Gastroesophageal sphincter (tissue), 4 donors: Measurements from ENCODE around the gene ZNF587B. TPM values are rescaled to one million over a fixed set of nuclear protein-coding genes. Genes with fewer than 3 reads are reported as not detected.
"Not testable (repeated sequence)": the region's sequence is repeated elsewhere in the genome, so short reads cannot be mapped to it uniquely, and the experiment has no call there.

Source experiments
- ATAC-seq: fragments of 150-250 bp; one replicate; pipeline ENCODE4 v1.9.1; 2016; ENCODE audit warnings: mild to moderate bottlenecking, moderate library complexity
- H3K27ac ChIP-seq, 4 donors: fragments of 200-600 bp; sonication (generic) in 3 of 4; 1 replicate in 3 of 4; 2 replicates in 1 of 4; pipeline ENCODE4 v1.5.1; 2016 to 2019
- H3K27me3 ChIP-seq: fragments of 200-600 bp; sonication (generic); one replicate; pipeline ENCODE4 v1.5.1; 2019
- H3K36me3 ChIP-seq, 2 donors: fragments of 200-600 bp; sonication (generic); one replicate each; pipeline ENCODE4 v1.5.1; 2019; ENCODE audit warnings: control low read depth in 1 of 2
- H3K4me1 ChIP-seq, 3 donors: fragments of 200-600 bp; sonication (generic); 1 replicate in 2 of 3; 2 replicates in 1 of 3; pipeline ENCODE4 v1.5.1; 2016 to 2019; ENCODE audit warnings: control low read depth in 2 of 3
- H3K4me3 ChIP-seq, 2 donors: fragments of 200-600 bp; sonication (generic); one replicate each; pipeline ENCODE4 v1.5.1; 2019; ENCODE audit warnings: mild to moderate bottlenecking in 1 of 2, moderate library complexity in 1 of 2
- H3K9me3 ChIP-seq, 3 donors: fragments of 200-600 bp; sonication (generic); one replicate each; pipeline ENCODE4 v1.5.1; 2017 to 2019; ENCODE audit warnings: control low read depth in 2 of 3
- CTCF ChIP-seq, 4 experiments: fragments of 200-600 bp in 2 of 4; fragments of 450-650 bp in 2 of 4; sonication (generic) in 1 of 4; IDR thresholded peaks; one replicate each; pipeline ENCODE4 v1.5.1; 2017 to 2019; ENCODE audit warnings: antibody characterized with exemption in 4 of 4, mild to moderate bottlenecking in 2 of 4, moderate library complexity in 2 of 4
- EP300 ChIP-seq: sonication (generic); formaldehyde crosslinking; IDR thresholded peaks from one replicate; pipeline ENCODE4 v1.6.1; 2017; ENCODE audit warnings: antibody characterized with exemption, mild to moderate bottlenecking
- POLR2A ChIP-seq, 2 donors: fragments of 450-650 bp; IDR thresholded peaks; one replicate each; pipeline ENCODE4 v1.6.1; 2017; ENCODE audit warnings: antibody characterized with exemption in 2 of 2, mild to moderate bottlenecking in 2 of 2, moderate library complexity in 1 of 2
- POLR2AphosphoS5 ChIP-seq: sonication (generic); formaldehyde crosslinking; IDR thresholded peaks from one replicate; pipeline ENCODE4 v1.6.1; 2017; ENCODE audit warnings: antibody characterized with exemption
- WGBS, 2 donors: methylation state at CpG; one replicate each; pipeline ENCODE4 v1.1.5; 2018; ENCODE audit warnings: low coverage in 1 of 2; 5-methylcytosine and 5-hydroxymethylcytosine counted together
- total RNA-seq, 4 donors: library from RNA; depleted of rRNA; stranded (reverse); fragments of >200 nt; gene quantifications; one replicate each; pipeline ENCODE4 v1.1.0, GENCODE V29; 2016

Gene ZNF587B
- total RNA-seq, 4 donors from 2014 or later, result 7.6 to 14.5 (median 10.7) TPM

DNA sequence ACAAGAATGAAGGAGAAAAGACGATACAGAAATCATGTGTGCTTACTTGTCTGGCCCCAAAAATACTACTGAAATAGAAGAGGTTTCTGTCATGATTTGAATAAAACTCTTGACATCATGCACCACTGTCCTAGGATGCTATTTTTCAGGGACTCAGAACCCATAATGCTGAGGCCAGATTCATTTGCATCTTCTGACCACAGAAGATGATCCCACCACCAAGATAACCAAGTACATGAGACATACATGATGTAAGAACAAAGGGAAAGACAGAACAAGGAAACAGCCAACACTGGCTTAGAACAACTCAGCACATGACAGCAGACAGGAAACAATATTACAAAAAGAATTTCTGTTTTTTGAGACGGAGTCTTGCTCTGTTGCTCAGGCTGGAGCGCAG lies 17.9 kb upstream of the ZNF587B start:
- peaks cover 0 to 51% of the 10 kb centered on the region in 2 donors for H3K36me3 ChIP-seq
- peaks cover 0 to 20% (median 7%) of the 10 kb centered on the region in 3 donors for H3K4me1 ChIP-seq
- WGBS, 2 donors, result 90 to 91% methylated on average over 2 to 3 of the region's 3 CpGs
- no peaks in the 10 kb centered on the region for H3K9me3 ChIP-seq
- no peaks in the 10 kb centered on the region for H3K27me3 ChIP-seq
- no peak for ATAC-seq
- no peak overlapping the region for H3K4me3 ChIP-seq
- TF ChIP-seq CTCF (IDR thresholded peaks at IDR 0.05), result no peak
- no peak for TF ChIP-seq POLR2AphosphoS5
- no peak for TF ChIP-seq POLR2A (IDR thresholded peaks at IDR 0.05)
- no peak for TF ChIP-seq EP300
- H3K27ac ChIP-seq, result no peak overlapping the region

DNA sequence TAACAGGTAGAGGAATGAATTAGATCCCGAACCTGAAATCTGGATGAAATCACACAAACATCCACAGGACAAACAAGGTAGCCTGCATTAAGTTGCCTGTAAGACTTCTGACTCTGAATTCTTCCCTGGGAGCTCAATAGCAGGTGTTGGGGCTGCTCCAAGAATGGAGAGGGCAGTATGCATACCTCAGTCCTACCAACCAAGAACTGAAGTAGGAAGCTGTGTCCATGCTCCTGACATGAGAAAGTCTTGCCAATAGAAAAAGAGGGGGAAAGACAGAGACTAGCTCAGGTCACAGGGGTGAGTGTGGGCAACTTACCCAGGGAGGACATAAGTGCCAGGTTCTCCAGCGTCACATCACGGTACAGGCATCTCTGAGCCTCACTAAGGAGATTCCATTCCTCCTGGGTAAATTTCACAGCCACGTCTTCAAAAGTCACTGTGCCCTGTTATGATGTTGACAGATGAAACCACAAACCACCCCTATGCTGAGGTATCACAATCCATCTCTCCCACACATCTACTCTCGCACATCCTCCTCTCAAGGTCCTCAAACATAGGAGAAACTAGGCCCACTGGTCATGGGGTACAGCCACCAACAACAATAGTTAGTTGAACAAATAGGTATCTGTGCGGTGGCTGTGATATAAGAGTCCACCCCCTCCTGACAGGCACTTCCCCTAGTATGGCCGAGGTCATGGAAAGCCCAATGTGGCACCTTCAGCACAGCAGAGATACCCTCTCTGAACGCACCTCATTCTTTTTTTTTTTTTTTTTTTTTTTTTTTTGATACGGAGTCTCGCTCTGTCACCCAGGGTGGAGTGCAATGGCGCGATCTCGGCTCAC lies 16.9 kb upstream of the ZNF587B start:
- peaks cover 0 to 42% of the 10 kb centered on the region in 2 donors for H3K36me3 ChIP-seq
- not testable (repeated sequence) for H3K27ac ChIP-seq, H3K9me3 ChIP-seq, ATAC-seq, H3K27me3 ChIP-seq, H3K4me3 ChIP-seq
- peaks cover 0 to 20% (median 7%) of the 10 kb centered on the region in 3 donors for H3K4me1 ChIP-seq
- 97 to 100% methylated on average over 2 to 6 of the region's 13 CpGs for WGBS, 2 donors

DNA sequence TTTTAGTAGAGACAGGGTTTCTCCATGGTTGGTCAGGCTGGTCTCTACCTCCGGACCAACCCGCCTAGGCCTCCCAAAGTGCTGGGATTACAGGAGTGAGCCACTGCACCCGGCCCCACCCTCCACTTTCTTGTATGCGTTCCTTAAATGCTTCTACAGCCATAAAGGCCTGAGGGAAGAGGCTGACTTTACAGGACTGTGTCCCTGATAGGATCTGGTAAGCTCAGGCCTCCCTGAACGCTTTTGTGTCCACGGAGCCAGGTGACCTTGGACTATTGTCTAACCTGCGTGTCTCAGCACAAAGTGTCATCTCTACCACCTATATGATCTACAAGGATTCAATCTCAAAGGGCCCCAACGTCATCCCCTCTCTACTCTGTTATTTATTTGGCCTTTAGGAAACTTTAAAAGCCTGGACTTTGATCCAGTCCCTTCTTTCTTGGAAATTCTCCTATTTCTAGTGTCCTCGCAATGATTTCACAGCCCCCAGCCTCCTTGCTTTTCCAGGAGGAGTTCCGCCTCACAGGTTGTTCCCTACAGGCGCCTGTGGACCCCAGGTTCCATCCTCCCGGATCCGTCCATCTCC lies 16.1 kb upstream of the ZNF587B start:
- ATAC-seq, result no peak
- WGBS, 2 donors, result 29 to 42% methylated on average over 7 to 12 of the region's 13 CpGs
- no peaks in the 10 kb centered on the region for H3K9me3 ChIP-seq
- no peaks in the 10 kb centered on the region for H3K27me3 ChIP-seq
- H3K4me3 ChIP-seq, result peak overlapping the region; percentile 65 to 75
- TF ChIP-seq CTCF (IDR thresholded peaks at IDR 0.05), result no peak
- no peak for TF ChIP-seq EP300
- TF ChIP-seq POLR2A (IDR thresholded peaks at IDR 0.05), result no peak
- no peak for TF ChIP-seq POLR2AphosphoS5
- H3K36me3 ChIP-seq, result peaks cover 0 to 36% of the 10 kb centered on the region in 2 donors
- H3K27ac ChIP-seq, result peak overlapping the region in 3 of 4 donors; percentile 81 to 83 (median 82)
- peaks cover 0 to 24% (median 7%) of the 10 kb centered on the region in 3 donors for H3K4me1 ChIP-seq

DNA sequence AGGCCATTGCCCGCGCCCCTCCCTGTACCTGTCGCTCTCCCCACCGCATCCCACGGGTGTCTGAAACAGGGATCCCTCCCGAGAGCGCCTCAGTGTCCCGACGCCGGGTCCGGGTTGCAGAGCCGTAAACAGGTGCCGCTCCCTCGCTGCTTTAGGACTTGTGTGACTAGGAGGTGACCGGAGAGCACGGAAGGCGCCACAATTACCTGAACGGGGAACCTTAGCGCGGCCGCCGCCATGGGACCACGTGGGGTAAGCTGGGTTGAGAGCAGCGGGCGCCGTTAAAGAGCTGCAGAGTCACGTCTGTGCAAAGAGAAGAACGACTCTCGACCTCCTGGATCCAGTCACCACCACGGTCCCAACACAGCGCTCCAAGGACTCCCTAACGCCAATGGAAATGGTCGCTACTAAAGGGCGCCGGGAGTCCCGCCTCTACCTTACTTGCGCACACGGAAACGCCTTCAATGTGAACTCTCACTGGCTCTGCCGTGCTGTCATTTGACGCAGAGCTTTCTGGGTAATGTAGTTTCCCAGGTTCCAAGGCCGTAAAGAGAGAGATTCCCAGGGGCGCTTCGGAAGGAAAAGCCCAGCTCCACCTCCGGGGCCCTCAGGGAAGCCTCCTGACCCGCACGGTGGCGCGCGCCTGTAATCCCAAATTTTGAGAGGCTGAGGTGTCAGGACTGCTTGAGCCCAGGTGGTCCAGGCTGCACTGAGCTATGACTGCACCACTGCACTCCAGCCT lies 15.4 kb upstream of the ZNF587B start, which contains the start of gene ZNF552:
Gene ZNF552, minus strand, starts transcription at position 409 of the 742 bp plus-strand sequence. Its CDS starts 170 bp downstream, at position 239.
- Histone ChIP-seq H3K4me3 (peak within 1 kb of the TSS; percentile 65 to 75), H3K9me3 (no peaks in the 10 kb centered on the region)

More for the DNA sequence above, 15.4 kb upstream of the ZNF587B start, which contains the start of gene ZNF552:
- peak; percentile 96 for ATAC-seq
- WGBS, 2 donors, result 0% methylated on average over 1 of the region's 50 CpGs; no CpG with 5 or more reads in 1 of the 2 donors
- Histone ChIP-seq H3K27ac (peak within 1 kb of the TSS; percentile 8 to 83 (median 82)), H3K4me1 (peaks cover 0 to 27% (median 7%) of the 10 kb centered on the region in 3 donors), H3K36me3 (peaks cover 0 to 29% of the 10 kb centered on the region in 2 donors), H3K27me3 (no peaks in the 10 kb centered on the region)
- TF ChIP-seq EP300 (no peak), CTCF (IDR thresholded peaks at IDR 0.05) (peak in 1 of 4 experiments; percentile 16), POLR2AphosphoS5 (peak; percentile 75), POLR2A (IDR thresholded peaks at IDR 0.05) (peak; percentile 38 to 54)
